GM21619 (cell line): Measurements from ENCODE around the gene LIMS1.
A peak's percentile ranks its signal among the peaks of the same experiment; 100 is the strongest.
"Not testable (repeated sequence)": the region's sequence is repeated elsewhere in the genome, so short reads cannot be mapped to it uniquely, and the experiment has no call there.

Experiments
- ATAC-seq: cut with Tn5 transposase; IDR thresholded peaks from one replicate; pipeline ENCODE4 v1.9.1; 2021; ENCODE audit not compliant: unreplicated experiment

The LIMS1 gene

GRCh38 chr2:108716971-108717370 is 182.7 kb downstream of the LIMS1 start:
- ATAC-seq = not testable (repeated sequence)

- peak; percentile 99 for ATAC-seq
Measured at GRCh38 chr2:108719149-108720044, 185.1 kb downstream of the LIMS1 start, which contains the start of gene RANBP2. TSS of gene RANBP2 (plus strand) at chr2:108719482. CDS start at chr2:108719607, 125 bp downstream.

- not testable (repeated sequence) for ATAC-seq
Measured at GRCh38 chr2:108726048-108726447, 191.8 kb downstream of the LIMS1 start.

GRCh38 chr2:108734656-108735055 is 200.4 kb downstream of the LIMS1 start:
- not testable (repeated sequence) for ATAC-seq
